ENCODE measurements around the gene MAP4K1. TPM values are rescaled to one million over a fixed set of nuclear protein-coding genes. Genes with fewer than 3 reads are reported as not detected.

Gene MAP4K1
- total RNA-seq, 4 donors from 2014 or later, result 2.3 to 7.1 (median 5.1) TPM

DNA sequence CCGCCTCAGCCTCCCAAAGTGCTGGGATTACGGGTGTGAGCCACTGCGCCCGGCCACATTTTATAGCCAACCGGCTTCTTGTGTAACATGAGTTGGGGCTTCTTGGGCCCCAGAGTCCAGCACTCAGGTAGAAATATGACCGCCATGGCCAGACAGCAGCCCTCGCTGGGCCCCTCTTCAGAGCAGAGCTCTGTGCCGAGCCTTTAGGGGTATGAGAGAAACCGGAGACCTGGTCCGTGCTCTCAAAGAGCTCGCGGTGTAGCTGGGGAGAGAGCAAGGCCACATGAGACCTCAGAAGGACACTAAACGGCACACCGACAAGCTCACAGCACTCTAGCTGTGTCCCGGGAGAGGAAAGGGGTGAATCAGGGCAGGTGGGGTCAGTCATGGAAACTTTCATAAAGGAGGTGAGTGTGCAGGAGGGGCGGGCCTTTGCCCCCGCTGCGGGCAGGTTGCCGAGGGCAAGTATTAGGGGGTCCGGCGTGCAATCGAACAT, 45.5 kb upstream of the MAP4K1 start:
- TF ChIP-seq, protein P1, sequence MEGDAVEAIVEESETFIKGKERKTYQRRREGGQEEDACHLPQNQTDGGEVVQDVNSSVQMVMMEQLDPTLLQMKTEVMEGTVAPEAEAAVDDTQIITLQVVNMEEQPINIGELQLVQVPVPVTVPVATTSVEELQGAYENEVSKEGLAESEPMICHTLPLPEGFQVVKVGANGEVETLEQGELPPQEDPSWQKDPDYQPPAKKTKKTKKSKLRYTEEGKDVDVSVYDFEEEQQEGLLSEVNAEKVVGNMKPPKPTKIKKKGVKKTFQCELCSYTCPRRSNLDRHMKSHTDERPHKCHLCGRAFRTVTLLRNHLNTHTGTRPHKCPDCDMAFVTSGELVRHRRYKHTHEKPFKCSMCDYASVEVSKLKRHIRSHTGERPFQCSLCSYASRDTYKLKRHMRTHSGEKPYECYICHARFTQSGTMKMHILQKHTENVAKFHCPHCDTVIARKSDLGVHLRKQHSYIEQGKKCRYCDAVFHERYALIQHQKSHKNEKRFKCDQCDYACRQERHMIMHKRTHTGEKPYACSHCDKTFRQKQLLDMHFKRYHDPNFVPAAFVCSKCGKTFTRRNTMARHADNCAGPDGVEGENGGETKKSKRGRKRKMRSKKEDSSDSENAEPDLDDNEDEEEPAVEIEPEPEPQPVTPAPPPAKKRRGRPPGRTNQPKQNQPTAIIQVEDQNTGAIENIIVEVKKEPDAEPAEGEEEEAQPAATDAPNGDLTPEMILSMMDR (IDR thresholded peaks at IDR 0.05; ENCODE audit: low read depth), result no peak

DNA sequence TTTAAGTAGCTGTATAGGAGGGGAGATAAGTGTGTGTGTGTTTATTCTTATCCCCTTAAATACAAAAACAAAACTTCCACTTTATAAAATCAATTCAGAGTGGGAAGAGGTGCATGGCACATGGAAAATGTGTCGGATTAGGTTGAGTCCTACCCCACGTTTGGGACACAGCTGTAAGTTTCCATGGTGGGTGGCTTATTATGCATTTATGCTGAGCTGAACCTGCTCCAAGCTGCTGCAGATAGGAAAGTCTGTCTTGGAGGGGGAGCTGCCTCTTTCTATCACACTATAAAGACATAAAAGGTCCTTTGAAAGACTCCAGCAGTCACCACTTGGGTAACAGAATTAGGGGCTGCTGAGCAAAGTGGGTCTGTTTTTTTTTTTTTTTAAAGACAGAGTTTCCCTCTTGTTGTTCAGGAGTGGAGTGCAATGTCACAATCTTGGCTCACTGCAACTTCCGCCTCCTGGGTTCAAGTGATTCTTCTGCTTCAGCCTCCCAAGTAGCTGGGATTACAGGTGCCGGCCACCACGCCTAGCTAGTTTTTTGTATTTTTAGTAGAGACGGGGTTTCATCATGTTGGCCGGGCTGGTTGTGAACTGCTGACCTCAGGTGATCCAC, 44.9 kb upstream of the MAP4K1 start:
- TF ChIP-seq, protein P1 (IDR thresholded peaks at IDR 0.05; ENCODE audit: low read depth), result no peak

DNA sequence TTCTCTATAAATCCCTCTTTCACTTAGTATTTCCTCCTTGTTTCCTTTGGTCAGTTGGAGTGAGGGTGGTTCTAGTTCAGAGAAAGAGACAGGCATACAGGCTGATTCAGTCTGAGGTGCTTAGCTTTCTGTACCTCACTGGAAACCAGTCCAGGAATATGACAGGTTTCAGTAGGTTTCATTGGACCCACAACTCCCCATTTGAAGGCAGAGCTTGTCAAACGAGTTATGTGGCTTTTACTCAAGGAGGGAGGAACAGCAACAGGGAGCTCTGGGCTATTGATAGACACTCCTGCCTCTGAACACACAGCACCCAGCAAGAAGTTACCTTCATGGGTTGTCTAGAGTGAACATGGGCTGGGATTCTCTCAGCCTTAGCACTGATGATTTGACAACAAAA, 44.2 kb upstream of the MAP4K1 start:
- TF ChIP-seq, protein P1 (IDR thresholded peaks at IDR 0.05; ENCODE audit: low read depth), result no peak

DNA sequence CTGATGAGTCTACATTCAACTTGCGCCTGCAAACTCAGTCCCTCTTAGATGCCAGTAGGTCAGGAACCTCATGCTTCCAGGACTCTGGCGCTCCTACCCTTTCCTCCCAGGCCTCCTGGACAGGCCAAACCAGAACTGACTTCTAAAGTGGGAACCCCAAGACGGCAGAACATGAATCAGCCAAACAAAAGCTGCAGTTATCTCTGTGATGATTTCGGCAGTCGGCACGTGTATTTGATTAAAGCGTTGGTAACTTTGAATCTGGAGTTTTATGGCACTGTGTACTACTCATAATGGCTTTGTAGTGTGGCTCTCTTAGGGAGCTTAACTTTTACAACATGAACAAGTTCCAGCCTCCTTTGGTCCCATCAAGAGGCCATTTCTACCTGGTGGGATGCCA, 43.4 kb upstream of the MAP4K1 start:
- TF ChIP-seq, protein P1 (IDR thresholded peaks at IDR 0.05; ENCODE audit: low read depth), result no peak

DNA sequence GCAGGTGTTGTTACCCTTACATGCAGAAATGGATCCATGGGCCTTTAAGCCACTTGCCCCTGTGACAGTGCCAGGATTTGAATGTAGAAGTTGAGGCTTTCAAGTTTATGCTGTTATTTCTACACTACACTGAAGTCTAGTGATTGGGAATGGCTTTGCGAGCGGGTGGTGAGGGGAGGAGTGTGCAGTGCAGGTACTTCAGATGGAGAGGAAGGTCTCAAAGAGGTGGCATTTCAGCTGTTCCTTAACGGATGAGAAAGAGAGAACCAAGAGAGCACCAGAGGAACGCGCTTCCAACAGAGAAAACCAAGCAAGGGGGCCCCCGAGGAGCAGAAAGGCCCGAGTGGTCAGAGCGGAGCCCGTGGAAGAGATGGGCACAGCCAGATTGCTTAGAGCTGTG, 43.0 kb upstream of the MAP4K1 start:
- TF ChIP-seq, protein P1 (IDR thresholded peaks at IDR 0.05; ENCODE audit: low read depth), result no peak

DNA sequence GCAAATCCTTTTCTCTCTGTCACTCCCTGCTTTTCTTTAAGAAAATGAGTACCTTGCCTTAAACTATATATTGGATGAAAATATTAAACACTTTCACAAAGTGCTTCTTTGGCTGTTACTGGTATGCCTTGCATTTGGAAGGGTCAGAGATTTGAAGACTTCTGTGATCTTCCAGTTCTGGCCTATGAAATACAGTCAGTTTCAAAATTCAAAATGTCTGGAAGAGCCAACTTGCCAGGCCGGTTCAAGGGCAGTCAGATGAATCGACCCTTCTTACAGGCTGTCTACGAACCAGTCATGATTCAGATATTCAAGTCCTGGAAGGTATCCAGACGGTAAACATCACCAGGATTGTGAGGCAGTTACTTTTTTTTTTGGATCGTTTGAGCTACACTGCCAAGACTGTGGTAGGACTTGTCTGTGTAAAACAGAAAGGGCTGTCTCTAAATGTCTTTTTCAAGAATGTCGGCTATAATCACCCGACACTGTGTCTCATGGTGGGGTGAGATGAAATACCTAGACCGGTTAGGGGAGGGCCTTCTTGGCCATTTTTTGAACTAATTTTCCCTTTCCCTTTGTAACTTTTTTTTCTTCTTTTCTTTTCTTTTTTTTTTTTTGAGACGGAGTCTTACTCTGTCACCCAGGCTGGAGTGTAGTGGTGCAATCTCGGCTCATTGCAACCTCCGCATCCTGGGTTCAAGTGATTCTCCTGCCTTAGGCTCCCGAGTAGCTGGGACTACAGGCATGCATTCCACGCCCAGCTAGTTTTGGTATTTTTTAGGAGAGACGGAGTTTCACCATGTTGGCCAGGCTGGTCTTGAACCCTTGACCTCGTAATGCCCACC, 40.9 kb upstream of the MAP4K1 start:
- TF ChIP-seq, protein P1 (IDR thresholded peaks at IDR 0.05; ENCODE audit: low read depth), result no peak

DNA sequence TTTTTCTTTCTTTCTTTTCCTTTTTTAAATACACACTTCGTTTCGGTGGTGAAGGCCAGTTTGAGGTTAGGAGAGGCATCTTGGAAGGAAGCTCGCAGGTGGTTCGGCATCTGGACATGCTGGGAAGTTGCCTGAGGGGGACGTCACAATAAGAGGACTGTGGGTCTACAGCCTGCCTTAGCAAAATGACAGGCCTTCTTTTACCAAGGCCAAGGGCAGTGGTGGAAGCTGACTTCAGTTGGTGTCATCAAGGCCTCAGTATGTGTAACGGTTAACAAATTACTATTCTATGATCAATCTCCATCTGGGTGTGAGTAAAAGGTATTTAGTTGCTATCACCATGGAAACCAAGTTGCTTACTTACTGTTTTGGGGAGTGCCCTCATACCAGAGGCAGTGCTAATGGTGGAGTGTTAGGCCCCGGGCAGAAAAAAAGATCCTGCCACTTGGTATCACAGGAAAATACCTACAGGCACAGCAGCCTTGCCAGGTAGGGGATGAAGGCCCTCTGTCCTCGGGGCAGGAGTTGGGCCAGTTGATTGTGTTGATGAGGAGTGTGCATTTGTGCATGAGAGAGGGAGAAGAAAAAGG, 40.0 kb upstream of the MAP4K1 start:
- TF ChIP-seq, protein P1 (IDR thresholded peaks at IDR 0.05; ENCODE audit: low read depth), result no peak

Data from subcutaneous adipose tissue (tissue), 4 donors.